RCC 7860 (cell line): ENCODE data around the gene WDR4.
"Not testable (repeated sequence)": the region's sequence is repeated elsewhere in the genome, so short reads cannot be mapped to it uniquely, and the experiment has no call there.

Experiments used
- DNase-seq: peaks from one replicate; pipeline ENCODE4 v3.0.0-alpha.2; 2015; ENCODE audit warnings: low spot score
- FAIRE-seq: peaks from 2 replicates; lab custom pipeline; 2012; peaks lifted over from hg19 to GRCh38; lab: Jason Lieb, UNC

The WDR4 gene

GRCh38 chr21:42841156-42841915 is 38.0 kb downstream of the WDR4 start:
- FAIRE-seq: no peak
- DNase-seq: no peak

- DNase-seq: no peak
- no peak for FAIRE-seq
Observed at GRCh38 chr21:42840411-42841155, 38.8 kb downstream of the WDR4 start.

- no peak for FAIRE-seq
- no peak for DNase-seq
Observed at GRCh38 chr21:42839271-42840231, 39.8 kb downstream of the WDR4 start.

- DNase-seq, FAIRE-seq: not testable (repeated sequence)
Observed at GRCh38 chr21:42838212-42838690, 41.1 kb downstream of the WDR4 start.

GRCh38 chr21:42837421-42838211 is 41.7 kb downstream of the WDR4 start:
- FAIRE-seq: no peak

GRCh38 chr21:42836767-42837301 is 42.5 kb downstream of the WDR4 start:
- no peak for DNase-seq
- no peak for FAIRE-seq

More at GRCh38 chr21:42837421-42838211, 41.7 kb downstream of the WDR4 start:
- DNase-seq: no peak

- no peak for FAIRE-seq
- DNase-seq: no peak
Observed at GRCh38 chr21:42836402-42836666, 43.0 kb downstream of the WDR4 start.

- no peak for DNase-seq
- no peak for FAIRE-seq
Observed at GRCh38 chr21:42835611-42836401, 43.5 kb downstream of the WDR4 start.

- DNase-seq: no peak
- FAIRE-seq: no peak
Observed at GRCh38 chr21:42835211-42835610, 44.1 kb downstream of the WDR4 start.

- DNase-seq: no peak
- FAIRE-seq: no peak
Observed at GRCh38 chr21:42834726-42835191, 44.6 kb downstream of the WDR4 start.

- no peak for DNase-seq
Observed at GRCh38 chr21:42833859-42834725, 45.2 kb downstream of the WDR4 start.

GRCh38 chr21:42833439-42833815 is 45.9 kb downstream of the WDR4 start:
- FAIRE-seq (no peak), DNase-seq (peak; percentile 14)

More at GRCh38 chr21:42833859-42834725, 45.2 kb downstream of the WDR4 start:
- no peak for FAIRE-seq

GRCh38 chr21:42832321-42832630 is 47.1 kb downstream of the WDR4 start:
- not testable (repeated sequence) for DNase-seq, FAIRE-seq

GRCh38 chr21:42830456-42831455 is 48.6 kb downstream of the WDR4 start:
- DNase-seq: no peak
- FAIRE-seq: no peak

GRCh38 chr21:42829954-42830353 is 49.4 kb downstream of the WDR4 start:
- DNase-seq: no peak
- FAIRE-seq: no peak

- FAIRE-seq (no peak), DNase-seq (no peak)
Observed at GRCh38 chr21:42829417-42829816, 49.9 kb downstream of the WDR4 start.

- FAIRE-seq (no peak), DNase-seq (no peak)
Observed at GRCh38 chr21:42827588-42827987, 51.8 kb downstream of the WDR4 start.
